ENCODE measurements around the gene NPSR1. TPM values are rescaled to one million over a fixed set of nuclear protein-coding genes. Genes with fewer than 3 reads are reported as not detected.

NPSR1 gene
- total RNA-seq, 1 experiment from 2014 or later = not detected

GRCh38 chr7:34889951-34890350 is 231.9 kb downstream of the NPSR1 start:
- in situ Hi-C loops (cut with HindIII; ENCODE audit: low pct_unique_long_range_greater_than_20kb, low sequenced_read_pairs) = no loop called here
- no peak for DNase-seq (ENCODE audit: low read depth)

GRCh38 chr7:34895202-34895601 is 237.2 kb downstream of the NPSR1 start:
- DNase-seq (ENCODE audit: low read depth) = no peak
- in situ Hi-C loops (cut with HindIII; ENCODE audit: low pct_unique_long_range_greater_than_20kb, low sequenced_read_pairs) = no loop called here

All from Caki2 (cell line).